HUDEP-2 (cell line): ENCODE data around the gene SFXN1.
"Not testable (repeated sequence)": the region's sequence is repeated elsewhere in the genome, so short reads cannot be mapped to it uniquely, and the experiment has no call there.

Source experiments
- DNase-seq, 76 experiments: peaks; one replicate each; lab custom pipeline; 2025; ENCODE audit not compliant: unreplicated experiment in 76 of 76; lab: John Stamatoyannopoulos, UW

Gene SFXN1

GRCh38 chr5:175478384-175479124 lies at the start of gene SFXN1:
Gene SFXN1, plus strand, starts transcription at chr5:175478560. Its CDS starts 13,544 bp downstream, at chr5:175492104.
- DNase-seq, result peak in 70 of 76 experiments; percentile 2 to 78 (median 51)

DNA sequence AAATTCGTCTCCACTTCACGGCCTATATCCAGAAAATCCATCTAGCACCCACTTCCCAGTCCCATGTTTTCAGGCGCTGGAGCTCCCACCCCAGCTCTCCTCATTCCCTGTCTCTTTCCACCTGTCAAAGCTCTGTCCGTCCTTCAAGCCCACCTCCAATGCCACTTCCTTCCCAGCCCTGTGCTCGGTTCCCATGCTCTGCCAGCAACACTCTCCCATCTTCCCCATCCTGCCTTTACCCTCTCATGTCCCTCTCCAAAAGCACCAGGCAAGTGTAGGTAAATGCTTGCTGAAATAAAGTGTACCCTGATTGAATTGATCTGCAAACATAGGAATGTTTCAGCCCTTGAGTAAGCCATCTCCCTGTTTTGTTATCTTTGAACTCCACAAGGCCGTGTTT lies 43.6 kb upstream of the SFXN1 start:
- DNase-seq, result no peak

DNA sequence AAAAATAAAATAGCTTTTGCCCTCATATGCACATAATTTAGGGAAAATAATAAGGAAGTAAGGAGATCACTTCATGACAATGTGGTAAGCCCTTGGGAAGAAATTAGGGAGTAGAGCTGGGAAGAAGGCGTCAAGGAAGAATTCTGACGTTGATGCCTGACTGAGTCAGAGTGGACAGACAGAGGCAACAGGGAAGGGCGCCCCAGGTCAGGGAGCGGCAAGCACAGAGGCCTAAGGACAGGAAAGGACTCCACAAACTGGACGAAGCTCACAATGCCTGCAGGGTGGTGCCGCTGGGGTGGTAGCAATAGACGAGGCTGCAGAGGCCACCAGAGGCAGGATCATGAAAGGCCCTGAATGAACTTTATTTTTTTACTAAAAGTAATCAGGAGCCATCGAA lies 42.0 kb upstream of the SFXN1 start:
- DNase-seq, result no peak

DNA sequence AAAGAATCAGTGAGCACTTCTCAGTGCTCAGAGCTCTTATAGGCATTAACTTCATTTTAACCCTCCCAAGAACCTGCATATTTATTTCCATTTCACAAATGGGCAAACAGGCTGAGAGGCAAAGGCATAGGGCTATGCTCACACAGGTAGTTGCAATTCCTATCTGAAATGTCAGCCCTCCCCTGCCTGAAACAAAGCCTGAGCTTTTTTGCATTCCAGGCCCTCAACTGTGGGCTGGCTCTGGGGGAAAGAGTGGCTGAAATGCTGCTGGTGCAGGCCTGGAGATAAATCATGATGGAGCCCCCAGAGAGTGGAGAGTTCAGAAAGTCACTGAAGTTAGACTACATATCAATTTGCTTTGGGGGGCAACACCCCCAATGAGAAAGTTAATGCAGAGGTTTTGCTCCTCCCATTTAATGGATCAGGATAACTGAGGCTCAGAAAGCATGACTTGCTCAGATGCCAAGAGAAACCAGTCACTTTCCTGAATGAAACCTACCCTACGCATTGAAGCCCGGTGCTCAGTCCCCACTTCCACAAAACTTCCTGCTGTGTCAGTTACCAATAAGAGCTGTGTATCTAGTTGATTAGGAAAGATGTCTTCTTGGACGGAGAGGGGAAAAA lies 40.0 kb upstream of the SFXN1 start:
- no peak for DNase-seq

DNA sequence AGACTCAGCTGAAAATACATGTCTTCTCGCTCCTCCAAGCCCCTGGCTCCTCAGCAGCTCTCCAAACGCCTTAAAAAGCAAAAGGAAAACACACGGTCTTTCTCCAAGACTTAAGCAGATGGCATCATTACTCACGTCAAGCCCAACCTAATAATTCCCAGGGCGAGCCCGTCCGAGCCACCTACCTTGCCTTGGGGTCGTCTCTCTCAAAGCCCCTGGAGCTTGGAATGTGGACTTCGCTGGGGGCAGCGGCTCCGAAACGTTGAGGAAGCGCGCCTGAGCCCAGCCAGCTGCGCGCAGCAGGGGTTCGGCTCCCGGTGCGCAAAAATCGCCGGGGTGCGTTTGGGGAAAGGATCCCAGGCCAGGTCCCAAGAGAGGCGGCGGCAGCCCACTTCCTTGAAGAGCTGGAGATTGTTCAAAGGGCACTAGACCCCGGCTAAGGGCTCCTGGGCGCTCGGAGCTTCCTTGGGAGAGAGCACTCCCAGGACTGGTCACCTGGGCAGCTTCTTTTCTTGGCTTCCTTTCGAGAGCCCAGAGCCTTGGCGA lies 34.8 kb upstream of the SFXN1 start:
- no peak for DNase-seq

GRCh38 chr5:175444060-175444904 lies 34.1 kb upstream of the SFXN1 start, which contains the start of gene DRD1:
Gene DRD1, minus strand, starts transcription at chr5:175444182. Its CDS starts 1,083 bp downstream, at chr5:175443099.
- peak in 21 of 76 experiments; percentile 3 to 27 (median 11) for DNase-seq

DNA sequence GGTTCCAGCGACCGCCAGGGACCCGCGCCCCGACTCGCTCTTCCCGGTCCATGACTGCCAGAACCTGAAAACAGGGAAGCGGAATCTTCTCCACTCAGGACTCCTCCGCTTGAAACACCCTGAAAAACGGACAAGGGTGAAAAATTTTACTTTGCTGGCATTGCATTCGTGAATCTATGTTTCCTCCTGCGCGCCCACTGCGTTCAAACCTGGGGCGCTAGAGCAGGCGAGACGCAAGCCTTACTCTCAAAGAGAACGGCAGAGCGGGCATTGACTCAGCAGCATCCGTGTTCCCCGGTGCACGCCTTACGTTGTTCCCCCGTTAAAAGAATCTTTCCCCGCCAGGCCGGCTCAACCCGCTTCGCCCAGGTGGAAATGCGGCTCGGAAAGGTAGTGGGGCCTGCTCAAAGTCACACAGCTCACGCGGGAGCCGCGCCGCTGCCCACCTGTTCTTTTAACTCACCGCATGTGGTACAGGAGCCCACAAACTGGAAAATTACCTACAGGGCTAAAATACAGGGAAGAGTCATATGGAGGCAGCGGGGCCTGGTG lies 33.4 kb upstream of the SFXN1 start:
- DNase-seq, result no peak

GRCh38 chr5:175446378-175446777 lies 32.0 kb upstream of the SFXN1 start:
- DNase-seq, result not testable (repeated sequence)

DNA sequence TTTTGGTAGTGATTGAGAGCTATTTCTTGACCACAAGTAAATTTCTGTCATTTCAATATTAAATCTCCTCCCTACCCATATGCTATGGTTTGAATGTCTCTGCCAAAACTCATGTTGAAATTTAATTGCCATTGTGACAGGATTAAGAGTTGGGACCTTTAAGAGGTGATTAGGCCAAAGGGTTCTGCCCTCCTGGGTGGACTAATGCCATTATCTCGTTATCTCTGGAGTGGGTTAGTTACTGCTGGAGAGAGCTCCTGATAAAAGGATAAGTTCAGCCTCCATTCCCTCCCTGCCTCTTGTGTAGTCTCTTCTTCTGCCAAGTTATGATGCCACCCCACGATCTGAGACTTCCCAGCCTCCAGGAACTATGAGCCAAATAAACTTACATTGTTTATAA lies 30.8 kb upstream of the SFXN1 start:
- DNase-seq, result no peak

DNA sequence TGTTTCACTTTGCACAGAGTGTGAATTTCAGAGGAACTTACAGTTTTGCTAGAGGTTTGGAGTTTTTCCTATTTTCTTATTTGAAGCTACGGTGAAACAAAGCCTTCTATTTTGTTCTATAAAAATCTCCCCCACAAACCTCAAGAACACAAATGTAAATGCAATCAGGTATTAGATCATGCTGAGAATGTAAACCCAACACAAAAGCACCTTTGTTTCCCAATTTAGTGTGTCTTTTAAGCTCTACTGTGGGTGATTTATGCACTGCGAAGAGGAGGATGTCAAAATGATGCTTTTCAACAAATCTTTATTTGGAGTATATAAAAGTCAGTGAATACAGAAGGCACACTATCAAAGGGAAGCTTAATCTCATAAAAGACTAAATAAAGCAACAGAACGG lies 30.1 kb upstream of the SFXN1 start:
- no peak for DNase-seq

GRCh38 chr5:175452166-175452565 lies 26.2 kb upstream of the SFXN1 start:
- DNase-seq, result no peak

- DNase-seq, result not testable (repeated sequence)
These were observed 24.0 kb upstream of the SFXN1 start for GRCh38 chr5:175454338-175454737.

DNA sequence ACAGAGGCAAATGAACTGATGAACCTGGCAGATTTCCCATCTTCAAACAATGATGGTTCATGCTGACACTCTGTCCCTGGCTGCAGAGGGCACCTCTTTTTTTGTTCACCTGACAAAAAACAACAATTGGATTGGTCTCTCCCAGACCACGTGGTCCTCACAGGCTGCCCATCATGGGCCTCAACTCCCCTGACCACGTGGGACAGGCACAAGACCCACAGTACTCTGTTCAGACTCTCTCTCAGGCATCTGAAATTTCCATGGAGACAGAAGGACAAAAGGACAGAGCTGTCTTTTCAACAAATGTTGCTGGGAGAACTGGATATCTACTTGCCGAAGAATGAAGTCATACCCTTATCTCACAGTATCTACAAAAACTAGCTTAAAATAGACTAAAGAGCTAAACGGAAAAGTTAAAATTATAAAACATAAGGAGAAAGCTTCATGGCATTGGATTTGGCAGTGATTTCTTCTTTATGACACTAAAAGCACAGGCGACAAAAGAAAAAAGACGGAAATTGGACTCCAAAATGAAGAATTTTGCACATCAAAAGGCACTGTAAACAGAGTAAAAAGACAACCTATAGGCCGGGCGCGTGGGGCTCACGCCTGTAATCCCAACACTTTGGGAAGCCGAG lies 22.1 kb upstream of the SFXN1 start:
- no peak for DNase-seq

DNA sequence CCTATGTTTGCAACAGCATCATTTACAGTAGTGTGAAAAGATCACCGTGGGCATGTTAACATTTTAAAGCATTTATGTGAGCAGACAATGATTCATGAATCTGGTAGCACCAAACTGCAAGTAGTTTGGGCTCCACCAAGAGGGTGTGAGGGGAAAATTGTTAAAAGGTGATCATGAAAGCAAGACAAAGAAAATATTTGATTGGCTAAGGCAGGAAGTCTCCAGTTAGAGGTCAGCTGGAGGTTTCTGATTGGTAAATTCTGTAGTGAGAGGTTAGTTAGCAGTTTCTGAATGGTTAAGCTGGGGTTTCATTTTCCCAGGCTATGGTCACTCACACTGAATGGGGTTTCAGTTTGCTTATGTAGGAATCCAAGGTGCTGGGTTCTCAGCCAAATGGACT lies 20.9 kb upstream of the SFXN1 start:
- no peak for DNase-seq

- peak in 1 of 76 experiments; percentile 8 for DNase-seq
These were observed 18.2 kb upstream of the SFXN1 start for GRCh38 chr5:175460126-175460525.

DNA sequence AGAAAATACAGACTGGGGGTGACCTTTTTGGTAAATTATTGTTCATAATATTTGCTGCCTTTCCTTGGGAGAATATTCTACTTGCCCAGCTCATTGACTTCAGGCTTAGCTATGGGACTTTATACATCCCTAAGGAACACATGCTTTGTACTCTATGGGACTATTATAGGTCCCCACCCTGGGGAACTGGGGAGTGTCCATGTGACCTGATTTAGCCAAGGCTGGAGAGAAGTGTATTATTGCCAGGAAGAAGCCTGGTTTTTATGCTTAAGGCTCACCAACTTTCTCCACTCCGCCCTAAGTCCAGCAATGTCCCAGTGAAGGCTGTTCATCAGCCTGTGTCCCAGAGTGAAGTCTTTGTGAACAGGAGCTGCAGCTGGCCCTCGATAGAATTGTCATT lies 17.8 kb upstream of the SFXN1 start:
- DNase-seq, result no peak

- DNase-seq, result no peak
These were observed 17.0 kb upstream of the SFXN1 start for GRCh38 chr5:175461370-175461769.

DNA sequence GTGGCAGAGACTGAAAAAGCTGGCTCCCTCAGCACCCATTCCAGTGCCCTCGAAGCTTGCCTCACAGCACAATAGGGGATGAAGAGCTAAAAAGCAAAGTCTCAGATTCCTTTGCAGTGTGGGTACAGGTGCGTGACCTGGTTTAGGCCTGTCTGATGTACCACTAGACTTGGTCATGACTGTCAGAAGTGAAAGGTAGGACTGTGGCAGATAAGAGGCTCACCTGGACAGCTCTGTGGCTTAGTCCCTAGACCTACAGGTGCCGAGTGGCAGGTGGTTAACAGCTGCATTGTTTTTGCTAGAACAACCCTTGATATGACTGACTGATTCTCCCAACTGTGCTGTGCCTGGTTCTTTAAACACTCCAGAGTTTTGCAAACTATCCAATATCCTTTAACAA lies 14.7 kb upstream of the SFXN1 start:
- no peak for DNase-seq

DNA sequence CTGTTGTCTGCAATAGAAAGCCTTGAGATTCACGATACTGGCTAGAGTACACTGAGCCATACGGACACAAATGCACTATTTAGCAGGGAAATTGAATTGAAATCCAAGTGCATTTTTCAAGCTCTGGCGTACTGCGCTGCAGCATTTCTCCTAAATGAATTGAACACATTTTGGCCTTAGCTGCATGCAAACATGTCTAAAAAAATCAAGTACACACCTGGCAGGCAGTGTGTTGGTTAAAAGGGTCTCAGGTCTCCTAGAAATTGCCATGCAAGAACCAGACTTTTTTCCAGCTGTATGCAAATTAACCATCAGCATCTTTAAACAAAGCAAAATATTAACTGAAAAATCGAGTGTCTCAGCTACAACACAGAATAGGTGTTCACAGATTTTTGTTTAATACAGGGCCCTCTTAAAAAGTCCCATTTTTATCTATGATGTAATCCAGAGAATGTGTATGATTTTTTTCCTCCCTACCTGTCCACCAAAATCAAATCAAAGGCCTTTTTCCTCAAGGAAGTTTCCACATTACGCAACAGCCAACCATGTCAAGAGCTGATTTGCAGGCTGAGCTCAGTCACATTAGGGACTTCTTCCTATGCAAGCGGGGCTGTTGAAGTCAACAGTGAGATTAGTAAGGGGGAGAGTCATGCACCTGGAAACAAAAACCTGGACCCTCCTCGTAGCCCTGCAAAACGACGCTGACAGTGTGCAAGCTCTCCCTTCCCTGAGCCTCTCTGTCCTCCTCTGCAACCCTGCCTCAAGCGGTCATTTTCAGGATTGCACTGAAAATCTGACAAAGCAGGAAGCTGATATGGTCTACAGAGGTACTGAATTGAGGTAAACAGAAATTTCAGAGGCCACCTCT lies 14.1 kb upstream of the SFXN1 start:
- peak in 33 of 76 experiments; percentile 2 to 57 (median 16) for DNase-seq

GRCh38 chr5:175464942-175465233 lies 13.5 kb upstream of the SFXN1 start:
- DNase-seq, result no peak
